HL-60 (cell line): ENCODE measurements around the gene CCDC186.

Experiments used
- CTCF ChIP-seq: IDR thresholded peaks from one replicate; pipeline ENCODE4 v1.5.1; 2011; ENCODE audit warnings: low read length, control low read depth, inconsistent platforms; ENCODE audit not compliant: insufficient read depth
- GABPA ChIP-seq: IDR thresholded peaks from 2 replicates; pipeline ENCODE4 v1.6.1; 2012; ENCODE audit warnings: low read depth
- POLR2AphosphoS5 ChIP-seq: IDR thresholded peaks from 2 replicates; pipeline ENCODE4 v1.6.1; 2012; ENCODE audit warnings: low read depth

DNA sequence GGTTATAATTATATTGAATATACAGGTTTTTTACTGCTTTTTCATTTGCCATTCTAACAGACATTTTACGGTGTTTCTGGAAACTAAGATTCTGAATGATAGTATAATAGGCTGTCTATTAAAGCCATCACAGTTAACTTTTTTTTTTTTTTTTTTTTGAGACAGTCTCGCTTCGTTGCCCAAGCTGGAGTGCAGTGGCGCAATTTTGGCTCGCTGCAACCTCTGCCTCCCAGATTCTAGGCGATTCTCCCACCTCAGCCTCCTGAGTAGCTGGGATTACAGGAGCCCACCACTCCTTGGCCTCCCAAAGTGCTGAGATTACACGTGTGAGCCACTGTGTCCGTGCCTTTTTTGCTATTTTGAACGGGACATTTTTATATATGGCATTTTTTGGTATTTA lies 9.6 kb upstream of the CCDC186 start:
- TF ChIP-seq CTCF (no peak), GABPA (no peak), POLR2AphosphoS5 (no peak)
